Mucosa of rectum (tissue), 2 donors: ENCODE data around the gene EFNA4.

Source experiments
- H3K27ac ChIP-seq, 2 donors: one replicate each; pipeline ENCODE4 v1.7.0; 2013; ENCODE audit warnings: inconsistent platforms in 2 of 2, low read depth in 2 of 2, low read length in 2 of 2
- H3K27me3 ChIP-seq, 2 donors: one replicate each; pipeline ENCODE4 v1.7.0; 2013; ENCODE audit warnings: low read length in 2 of 2; ENCODE audit not compliant: control insufficient read depth in 2 of 2, insufficient read depth in 2 of 2
- H3K36me3 ChIP-seq, 2 donors: one replicate each; pipeline ENCODE4 v1.7.0; 2013; ENCODE audit warnings: low read length in 2 of 2; ENCODE audit not compliant: control insufficient read depth in 2 of 2, insufficient read depth in 2 of 2
- H3K4me1 ChIP-seq, 2 donors: one replicate each; pipeline ENCODE4 v1.7.0; 2013; ENCODE audit warnings: low read length in 2 of 2, mild to moderate bottlenecking in 1 of 2; ENCODE audit not compliant: control insufficient read depth in 2 of 2, insufficient read depth in 2 of 2
- H3K4me3 ChIP-seq, 2 donors: one replicate each; pipeline ENCODE4 v1.7.0; 2013; ENCODE audit warnings: low read length in 2 of 2
- H3K9ac ChIP-seq, 2 donors: one replicate each; pipeline ENCODE4 v1.7.0; 2013; ENCODE audit warnings: low read length in 2 of 2, low read depth in 1 of 2, mild to moderate bottlenecking in 1 of 2
- H3K9me3 ChIP-seq, 2 donors: one replicate each; pipeline ENCODE4 v1.7.0; 2013; ENCODE audit warnings: low read length in 2 of 2; ENCODE audit not compliant: control insufficient read depth in 2 of 2
- donor health status: healthy.
- donor health status: Normal muscosa, but diverticular disease.

The EFNA4 gene

GRCh38 chr1:155064111-155064831, 731 bp downstream of the EFNA4 start:
- no peaks in the 10 kb centered on the region for H3K27me3 ChIP-seq
- peaks cover 32 to 35% of the 10 kb centered on the region in 2 donors for H3K4me1 ChIP-seq
- H3K9ac ChIP-seq: peak overlapping the region; percentile 76 to 84
- peaks cover 17 to 21% of the 10 kb centered on the region in 2 donors for H3K36me3 ChIP-seq
- peak overlapping the region; percentile 93 to 94 for H3K27ac ChIP-seq
- H3K4me3 ChIP-seq: peak overlapping the region; percentile 81 to 86
- no peaks in the 10 kb centered on the region for H3K9me3 ChIP-seq

GRCh38 chr1:155064832-155065429, 1.4 kb downstream of the EFNA4 start:
- peaks cover 12 to 21% of the 10 kb centered on the region in 2 donors for H3K36me3 ChIP-seq
- H3K4me1 ChIP-seq: peaks cover 32 to 40% of the 10 kb centered on the region in 2 donors
- peak overlapping the region; percentile 81 to 86 for H3K4me3 ChIP-seq
- H3K9ac ChIP-seq: peak overlapping the region in 1 of 2 donors; percentile 84
- H3K9me3 ChIP-seq: no peaks in the 10 kb centered on the region
- no peaks in the 10 kb centered on the region for H3K27me3 ChIP-seq
- no peak overlapping the region for H3K27ac ChIP-seq

- Histone ChIP-seq H3K9me3 (no peaks in the 10 kb centered on the region), H3K4me3 (no peak overlapping the region), H3K36me3 (peaks cover 7 to 21% of the 10 kb centered on the region in 2 donors), H3K4me1 (peaks cover 40 to 43% of the 10 kb centered on the region in 2 donors), H3K27me3 (no peaks in the 10 kb centered on the region), H3K9ac (no peak overlapping the region), H3K27ac (no peak overlapping the region)
Measured at GRCh38 chr1:155066777-155067176, 3.2 kb downstream of the EFNA4 start.

GRCh38 chr1:155068599-155068998, 5.1 kb downstream of the EFNA4 start:
- H3K27me3 ChIP-seq: no peaks in the 10 kb centered on the region
- H3K27ac ChIP-seq: no peak overlapping the region
- no peak overlapping the region for H3K4me3 ChIP-seq
- H3K9ac ChIP-seq: no peak overlapping the region
- H3K4me1 ChIP-seq: peaks cover 24 to 26% of the 10 kb centered on the region in 2 donors
- H3K9me3 ChIP-seq: no peaks in the 10 kb centered on the region
- H3K36me3 ChIP-seq: peaks cover 7 to 21% of the 10 kb centered on the region in 2 donors

- no peak overlapping the region for H3K4me3 ChIP-seq
Measured at GRCh38 chr1:155069551-155070157, 6.1 kb downstream of the EFNA4 start.

GRCh38 chr1:155070158-155070621, 6.7 kb downstream of the EFNA4 start:
- peak overlapping the region; percentile 65 to 72 for H3K4me3 ChIP-seq
- peaks cover 7 to 21% of the 10 kb centered on the region in 2 donors for H3K36me3 ChIP-seq
- peaks cover 16 to 17% of the 10 kb centered on the region in 2 donors for H3K4me1 ChIP-seq
- no peaks in the 10 kb centered on the region for H3K27me3 ChIP-seq
- H3K27ac ChIP-seq: peak overlapping the region; percentile 59 to 67
- H3K9ac ChIP-seq: peak overlapping the region; percentile 73 to 77
- no peaks in the 10 kb centered on the region for H3K9me3 ChIP-seq

More at GRCh38 chr1:155069551-155070157, 6.1 kb downstream of the EFNA4 start:
- H3K4me1 ChIP-seq: peaks cover 19 to 22% of the 10 kb centered on the region in 2 donors
- H3K27me3 ChIP-seq: no peaks in the 10 kb centered on the region
- H3K36me3 ChIP-seq: peaks cover 7 to 21% of the 10 kb centered on the region in 2 donors
- peak overlapping the region in 1 of 2 donors; percentile 59 for H3K27ac ChIP-seq
- H3K9me3 ChIP-seq: no peaks in the 10 kb centered on the region
- H3K9ac ChIP-seq: peak overlapping the region in 1 of 2 donors; percentile 31

GRCh38 chr1:155070721-155071569, 7.4 kb downstream of the EFNA4 start:
- H3K27me3 ChIP-seq: no peaks in the 10 kb centered on the region
- peak overlapping the region; percentile 73 to 77 for H3K9ac ChIP-seq
- H3K36me3 ChIP-seq: peaks cover 7 to 21% of the 10 kb centered on the region in 2 donors
- H3K4me1 ChIP-seq: peaks cover 15 to 16% of the 10 kb centered on the region in 2 donors
- H3K4me3 ChIP-seq: peak overlapping the region; percentile 65 to 72
- no peaks in the 10 kb centered on the region for H3K9me3 ChIP-seq
- peak overlapping the region; percentile 61 to 67 for H3K27ac ChIP-seq

- Histone ChIP-seq H3K9me3 (no peaks in the 10 kb centered on the region), H3K9ac (peak overlapping the region; percentile 34 to 73), H3K27ac (peak overlapping the region in 1 of 2 donors; percentile 67), H3K27me3 (no peaks in the 10 kb centered on the region), H3K4me3 (peak overlapping the region in 1 of 2 donors; percentile 72), H3K4me1 (peaks cover 11 to 15% of the 10 kb centered on the region in 2 donors), H3K36me3 (peaks cover 7 to 17% of the 10 kb centered on the region in 2 donors)
Measured at GRCh38 chr1:155071701-155072100, 8.2 kb downstream of the EFNA4 start.

- H3K4me1 ChIP-seq: peaks cover 15 to 16% of the 10 kb centered on the region in 2 donors
- peaks cover 4 to 16% of the 10 kb centered on the region in 2 donors for H3K36me3 ChIP-seq
- H3K27ac ChIP-seq: no peak overlapping the region
- no peaks in the 10 kb centered on the region for H3K9me3 ChIP-seq
- H3K9ac ChIP-seq: no peak overlapping the region
- H3K27me3 ChIP-seq: no peaks in the 10 kb centered on the region
- no peak overlapping the region for H3K4me3 ChIP-seq
Measured at GRCh38 chr1:155072531-155073289, 9.2 kb downstream of the EFNA4 start.
